ACC112 (cell line): ENCODE data around the gene ACOT9.
"Not testable (repeated sequence)": the region's sequence is repeated elsewhere in the genome, so short reads cannot be mapped to it uniquely, and the experiment has no call there.

Experiments used
- H2AFZ ChIP-seq: fragments of 200-600 bp; sonication (generic); one replicate; pipeline ENCODE4 v1.6.0; 2017; ENCODE audit warnings: antibody characterized with exemption, low read length; ENCODE audit not compliant: unreplicated experiment
- H3K27ac ChIP-seq: fragments of 200-600 bp; sonication (generic); 2 replicates; pipeline ENCODE4 v1.5.1; 2014; ENCODE audit warnings: low read depth, mild to moderate bottlenecking, antibody characterized with exemption, low read length, moderate library complexity
- H3K27me3 ChIP-seq: fragments of 200-600 bp; sonication (generic); 2 replicates; pipeline ENCODE4 v1.6.1; 2014; ENCODE audit warnings: mild to moderate bottlenecking, antibody characterized with exemption, low read length, moderate library complexity, mixed read lengths; ENCODE audit not compliant: insufficient read depth
- H3K36me3 ChIP-seq: fragments of 200-600 bp; sonication (generic); 2 replicates; pipeline ENCODE4 v1.6.1; 2016; ENCODE audit warnings: mild to moderate bottlenecking, antibody characterized with exemption, low read length, moderate library complexity, mixed read lengths; ENCODE audit not compliant: insufficient read depth
- H3K4me1 ChIP-seq: fragments of 200-600 bp; sonication (generic); one replicate; pipeline ENCODE4 v1.6.1; 2016; ENCODE audit warnings: low read length, mixed read lengths; ENCODE audit not compliant: insufficient read depth, unreplicated experiment, control insufficient read depth
- H3K4me3 ChIP-seq: fragments of 200-600 bp; sonication (generic); 2 replicates; pipeline ENCODE4 v1.5.1; 2014; ENCODE audit warnings: mild to moderate bottlenecking, low read depth, low read length
- H3K79me2 ChIP-seq: fragments of 200-600 bp; sonication (generic); one replicate; pipeline ENCODE4 v1.6.0; 2016; ENCODE audit warnings: low read length; ENCODE audit not compliant: control insufficient read depth, unreplicated experiment, insufficient read depth

ACOT9 gene

GRCh38 chrX:23694606-23695005 is 48.5 kb downstream of the ACOT9 start:
- H3K36me3 ChIP-seq: no peaks in the 10 kb centered on the region
- no peak overlapping the region for H3K4me3 ChIP-seq
- H3K4me1 ChIP-seq: no peaks in the 10 kb centered on the region
- H2AFZ ChIP-seq: no peak overlapping the region
- H3K27ac ChIP-seq: no peak overlapping the region
- no peaks in the 10 kb centered on the region for H3K27me3 ChIP-seq
- H3K79me2 ChIP-seq: no peaks in the 10 kb centered on the region

DNA sequence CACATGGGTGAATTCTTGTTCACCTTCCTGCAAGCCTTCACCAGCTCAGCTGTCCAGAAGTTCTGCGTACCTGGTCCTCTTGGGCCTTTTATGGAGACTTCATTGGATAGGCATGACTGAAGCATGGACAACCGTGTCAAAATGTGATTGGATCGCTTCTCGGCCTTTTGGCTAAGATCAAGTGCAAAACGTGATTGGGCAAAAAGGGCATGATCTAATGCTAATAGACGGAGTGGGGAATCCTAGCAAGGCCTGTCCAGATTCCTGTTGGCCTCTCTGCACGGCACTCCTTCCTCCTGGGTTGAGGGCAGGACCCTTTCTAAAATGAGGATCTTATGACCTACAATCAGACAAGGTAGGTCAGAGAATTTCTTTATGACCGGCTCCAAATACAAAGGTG is 50.9 kb downstream of the ACOT9 start:
- Histone ChIP-seq H3K79me2 (no peaks in the 10 kb centered on the region), H3K4me1 (no peaks in the 10 kb centered on the region), H3K4me3 (no peak overlapping the region), H3K27me3 (no peaks in the 10 kb centered on the region), H2AFZ (no peak overlapping the region), H3K27ac (no peak overlapping the region), H3K36me3 (no peaks in the 10 kb centered on the region)

DNA sequence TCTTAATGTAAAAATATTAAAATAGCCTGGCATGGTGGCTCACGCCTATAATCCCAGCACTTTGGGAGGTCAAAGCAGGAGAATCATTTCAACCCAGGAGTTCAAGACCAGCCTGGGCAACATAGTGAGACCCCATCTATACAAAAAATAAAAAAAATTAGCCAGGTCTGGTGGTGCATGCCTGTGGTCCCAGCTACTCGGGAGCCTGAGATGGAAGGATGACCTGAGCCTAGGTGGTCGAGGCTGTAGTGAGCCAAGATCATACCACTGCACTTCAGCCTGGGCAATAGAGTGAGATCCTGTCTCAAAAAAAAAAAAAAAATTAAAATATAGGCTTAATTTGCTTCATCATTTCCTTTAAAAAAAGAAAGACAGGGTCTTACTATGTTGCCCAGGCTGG is 66.6 kb downstream of the ACOT9 start:
- not testable (repeated sequence) for H2AFZ ChIP-seq, H3K4me3 ChIP-seq, H3K79me2 ChIP-seq, H3K4me1 ChIP-seq, H3K27me3 ChIP-seq, H3K27ac ChIP-seq
- H3K36me3 ChIP-seq: peaks cover 39% of the 10 kb centered on the region

DNA sequence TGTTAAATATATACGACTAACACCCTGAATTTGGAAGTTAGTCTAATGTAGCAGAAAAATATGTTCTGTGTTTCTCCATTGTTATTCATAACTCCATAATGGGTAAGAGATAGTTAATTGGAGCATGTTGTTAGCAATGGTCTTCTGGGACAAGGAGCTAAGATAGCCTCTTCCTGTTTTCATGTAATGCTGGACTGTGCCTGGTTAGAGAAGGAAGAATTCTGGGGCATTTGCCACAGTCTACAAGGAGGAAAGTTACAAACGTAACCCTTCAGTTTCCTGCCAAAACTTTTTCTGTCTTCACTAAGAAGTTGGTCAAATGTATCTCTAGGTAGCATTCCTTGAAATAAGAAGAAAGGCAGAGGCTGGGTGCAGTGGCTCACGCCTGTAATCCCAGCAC is 70.0 kb downstream of the ACOT9 start:
- H2AFZ ChIP-seq: no peak overlapping the region
- peaks cover 18% of the 10 kb centered on the region for H3K4me1 ChIP-seq
- H3K79me2 ChIP-seq: peaks cover 32% of the 10 kb centered on the region
- no peak overlapping the region for H3K27ac ChIP-seq
- no peak overlapping the region for H3K4me3 ChIP-seq
- no peaks in the 10 kb centered on the region for H3K27me3 ChIP-seq
- H3K36me3 ChIP-seq: peaks cover 37% of the 10 kb centered on the region

DNA sequence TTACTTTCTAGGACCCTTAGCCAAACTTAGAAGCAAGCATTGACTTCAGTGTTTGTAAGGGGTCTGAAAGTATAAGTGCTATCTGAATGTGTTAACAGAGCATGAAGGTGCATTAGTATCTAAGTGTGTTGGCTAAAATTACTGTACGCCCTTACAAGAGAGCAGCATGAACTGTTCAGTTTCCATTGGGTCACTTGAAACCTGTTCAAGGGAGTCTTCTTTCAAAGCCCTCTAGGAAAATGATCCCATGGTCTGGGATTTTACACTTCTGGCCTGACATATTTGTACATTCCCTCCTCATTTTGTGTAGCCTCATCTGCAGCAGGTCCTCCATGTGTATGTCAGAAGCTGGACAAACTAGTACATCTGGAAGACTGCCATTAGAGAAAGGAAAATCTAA is 72.5 kb downstream of the ACOT9 start:
- peaks cover 38% of the 10 kb centered on the region for H3K79me2 ChIP-seq
- no peak overlapping the region for H3K27ac ChIP-seq
- H3K36me3 ChIP-seq: peaks cover 26% of the 10 kb centered on the region
- H3K27me3 ChIP-seq: no peaks in the 10 kb centered on the region
- peaks cover 25% of the 10 kb centered on the region for H3K4me1 ChIP-seq
- H3K4me3 ChIP-seq: no peak overlapping the region
- no peak overlapping the region for H2AFZ ChIP-seq

DNA sequence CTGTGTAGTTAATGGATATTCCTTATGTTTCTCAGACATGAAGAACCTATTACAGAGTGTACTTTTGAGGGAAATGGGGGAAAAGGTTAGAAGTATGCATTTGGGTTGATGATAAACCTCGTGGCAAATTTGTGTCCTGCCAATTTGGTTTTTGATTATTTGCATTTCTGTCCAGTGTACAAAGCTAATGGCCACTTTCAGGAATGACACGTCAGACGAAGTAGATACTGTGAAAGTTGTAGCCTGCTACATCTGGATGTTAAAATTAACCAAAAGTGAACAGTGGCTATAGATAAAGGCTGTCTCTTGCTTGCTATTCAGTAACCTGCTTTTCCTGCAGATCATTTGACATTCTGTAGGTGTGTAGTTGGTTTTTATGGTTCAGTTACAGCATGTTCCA is 74.7 kb downstream of the ACOT9 start:
- Histone ChIP-seq H3K4me1 (peaks cover 25% of the 10 kb centered on the region), H2AFZ (peak overlapping the region; percentile 96), H3K27me3 (no peaks in the 10 kb centered on the region), H3K36me3 (peaks cover 17% of the 10 kb centered on the region), H3K79me2 (peaks cover 38% of the 10 kb centered on the region), H3K27ac (peak overlapping the region; percentile 82), H3K4me3 (peak overlapping the region; percentile 100)

DNA sequence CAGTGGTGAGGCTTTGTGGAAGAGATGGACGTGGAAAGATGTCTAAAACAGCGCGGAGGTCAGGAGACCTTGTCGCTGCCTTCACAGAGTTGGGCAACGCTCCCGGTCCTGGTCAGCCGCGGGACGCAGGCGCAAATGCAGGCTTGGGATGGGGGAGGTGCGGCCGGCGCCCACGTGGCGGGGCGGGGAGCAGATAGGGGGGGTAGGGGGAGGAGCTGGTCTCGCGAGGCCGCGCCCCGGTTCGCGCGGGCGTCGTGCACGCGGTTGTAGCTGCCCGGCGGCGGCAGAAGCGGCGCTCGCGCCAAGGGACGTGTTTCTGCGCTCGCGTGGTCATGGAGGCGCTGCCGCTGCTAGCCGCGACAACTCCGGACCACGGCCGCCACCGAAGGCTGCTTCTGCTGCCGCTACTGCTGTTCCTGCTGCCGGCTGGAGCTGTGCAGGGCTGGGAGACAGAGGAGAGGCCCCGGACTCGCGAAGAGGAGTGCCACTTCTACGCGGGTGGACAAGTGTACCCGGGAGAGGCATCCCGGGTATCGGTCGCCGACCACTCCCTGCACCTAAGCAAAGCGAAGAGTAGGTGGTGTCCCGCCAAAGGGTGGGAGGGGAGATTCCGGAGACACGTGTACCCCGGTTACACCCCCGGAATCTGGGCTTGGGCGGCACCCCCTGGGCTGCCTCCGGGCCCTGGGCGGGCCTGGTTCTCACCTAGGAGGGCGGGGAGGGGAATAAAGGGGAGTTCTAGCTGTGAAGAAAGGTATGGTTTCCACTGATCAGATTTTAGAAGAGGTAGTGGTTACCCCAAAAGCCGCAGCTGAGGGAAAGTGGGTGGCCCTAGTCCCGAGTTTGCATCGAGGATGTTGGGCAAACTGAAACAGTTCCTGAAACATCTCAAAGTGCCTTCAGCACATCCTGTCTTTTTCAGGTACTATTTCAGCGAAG is 75.6 kb downstream of the ACOT9 start, which contains the start of gene PRDX4:
Gene PRDX4, plus strand, starts transcription at position 255 of the 939 bp plus-strand sequence. Its CDS starts 78 bp downstream, at position 333.
- Histone ChIP-seq H3K4me3 (peak within 1 kb of the TSS; percentile 100), H3K27me3 (no peaks in the 10 kb centered on the region), H3K27ac (peak within 1 kb of the TSS; percentile 82), H2AFZ (peak within 1 kb of the TSS; percentile 96), H3K36me3 (peaks cover 11% of the 10 kb centered on the region), H3K79me2 (peaks cover 36% of the 10 kb centered on the region), H3K4me1 (peaks cover 26% of the 10 kb centered on the region)

DNA sequence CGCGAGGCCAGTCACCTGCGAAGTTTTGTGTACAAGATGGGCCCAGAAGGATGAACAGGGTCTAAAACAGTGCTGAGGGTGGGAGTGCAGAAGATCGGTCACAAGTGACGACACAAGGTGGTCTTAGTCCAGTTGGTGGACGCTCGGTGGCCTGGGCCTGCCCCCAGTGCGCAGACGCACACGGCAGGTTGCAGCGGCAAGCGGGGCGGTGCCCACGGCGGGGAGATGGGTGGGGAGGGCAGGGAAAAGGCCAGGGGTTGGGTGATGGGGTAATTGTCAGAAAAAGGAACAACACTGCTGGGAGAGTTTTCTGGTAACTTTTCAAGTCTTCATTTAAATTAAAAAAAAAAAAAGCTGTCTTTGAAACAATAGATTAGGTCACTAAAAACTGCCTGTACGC is 76.8 kb downstream of the ACOT9 start:
- no peak overlapping the region for H3K27ac ChIP-seq
- peaks cover 2% of the 10 kb centered on the region for H3K36me3 ChIP-seq
- peak overlapping the region; percentile 85 for H2AFZ ChIP-seq
- H3K4me1 ChIP-seq: peaks cover 31% of the 10 kb centered on the region
- H3K79me2 ChIP-seq: peaks cover 27% of the 10 kb centered on the region
- H3K4me3 ChIP-seq: no peak overlapping the region
- H3K27me3 ChIP-seq: no peaks in the 10 kb centered on the region

GRCh38 chrX:23664496-23664895 is 78.6 kb downstream of the ACOT9 start:
- Histone ChIP-seq H3K27me3 (no peaks in the 10 kb centered on the region), H3K4me3 (no peak overlapping the region), H3K79me2 (peaks cover 19% of the 10 kb centered on the region), H3K36me3 (no peaks in the 10 kb centered on the region), H3K4me1 (peaks cover 22% of the 10 kb centered on the region), H2AFZ (no peak overlapping the region), H3K27ac (no peak overlapping the region)

DNA sequence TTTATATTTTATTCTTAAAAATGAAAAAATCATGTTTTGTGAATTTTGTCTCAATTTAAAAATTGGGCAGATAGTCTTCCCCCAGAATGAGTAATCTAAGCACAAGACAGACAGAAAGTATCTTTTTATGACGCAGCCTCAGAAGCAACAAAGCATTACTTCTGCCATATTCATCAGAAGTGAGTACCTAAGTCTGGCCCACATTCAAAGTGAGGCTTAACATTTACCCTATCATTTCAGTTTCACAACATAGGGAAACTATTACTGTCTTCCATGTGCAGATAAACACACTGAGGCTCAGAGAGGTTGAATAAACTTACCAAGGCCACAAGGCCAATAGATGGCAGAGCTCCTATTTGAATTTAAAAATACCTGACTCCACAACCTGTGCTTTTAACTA is 80.2 kb downstream of the ACOT9 start:
- Histone ChIP-seq H3K4me1 (peaks cover 12% of the 10 kb centered on the region), H3K36me3 (no peaks in the 10 kb centered on the region), H3K27me3 (no peaks in the 10 kb centered on the region), H3K27ac (peak overlapping the region; percentile 50; the same call in 1 of the 2 replicates), H2AFZ (no peak overlapping the region), H3K79me2 (peaks cover 3% of the 10 kb centered on the region), H3K4me3 (no peak overlapping the region)

GRCh38 chrX:23662187-23662586 is 80.9 kb downstream of the ACOT9 start:
- Histone ChIP-seq H3K27me3 (no peaks in the 10 kb centered on the region), H3K79me2 (no peaks in the 10 kb centered on the region), H3K36me3 (no peaks in the 10 kb centered on the region), H2AFZ (peak overlapping the region; percentile 11), H3K4me3 (no peak overlapping the region), H3K4me1 (peaks cover 12% of the 10 kb centered on the region), H3K27ac (peak overlapping the region; percentile 50)
